GM18858 (cell line): ENCODE measurements around the gene MICAL3.

Experiments
- ATAC-seq: cut with Tn5 transposase; IDR thresholded peaks from one replicate; pipeline ENCODE4 v1.9.1; 2021; ENCODE audit not compliant: unreplicated experiment

Gene MICAL3

DNA sequence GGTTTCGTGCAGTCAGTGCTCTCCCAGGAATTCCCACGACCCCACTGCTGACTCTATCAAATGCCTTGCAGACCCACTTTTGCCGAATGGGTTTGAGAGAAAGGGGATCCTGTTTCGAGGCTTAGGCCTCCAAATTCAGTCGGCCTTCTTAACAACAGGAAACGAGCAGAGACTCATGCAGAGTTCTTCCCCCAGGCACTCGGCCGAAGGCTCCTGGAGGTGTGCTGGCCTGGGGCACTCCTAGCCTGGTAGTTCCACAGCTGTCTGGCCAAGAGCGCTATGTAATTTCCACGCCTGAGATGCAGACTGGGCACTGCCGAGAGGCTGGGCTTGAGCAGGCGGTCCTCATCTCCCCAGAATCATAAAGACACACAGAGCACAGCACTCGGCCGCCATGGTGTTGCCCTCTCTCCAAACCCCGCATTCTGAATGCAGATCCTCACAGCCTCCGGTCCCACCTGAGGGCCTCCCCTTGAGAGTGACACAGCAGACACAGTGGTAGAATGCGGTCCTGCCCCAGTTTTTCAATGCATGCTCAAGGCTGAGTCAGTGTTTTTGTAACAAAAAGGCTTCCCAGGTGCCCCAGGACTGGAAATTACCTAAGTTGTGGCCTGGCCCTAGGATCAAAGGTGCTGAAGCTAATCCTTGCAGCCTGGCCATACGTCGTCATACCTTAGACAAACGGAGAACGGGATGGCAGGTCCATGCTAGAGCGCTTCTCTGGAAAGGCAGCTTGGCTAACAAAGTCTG, 219.9 kb downstream of the MICAL3 start:
- ATAC-seq, result no peak

DNA sequence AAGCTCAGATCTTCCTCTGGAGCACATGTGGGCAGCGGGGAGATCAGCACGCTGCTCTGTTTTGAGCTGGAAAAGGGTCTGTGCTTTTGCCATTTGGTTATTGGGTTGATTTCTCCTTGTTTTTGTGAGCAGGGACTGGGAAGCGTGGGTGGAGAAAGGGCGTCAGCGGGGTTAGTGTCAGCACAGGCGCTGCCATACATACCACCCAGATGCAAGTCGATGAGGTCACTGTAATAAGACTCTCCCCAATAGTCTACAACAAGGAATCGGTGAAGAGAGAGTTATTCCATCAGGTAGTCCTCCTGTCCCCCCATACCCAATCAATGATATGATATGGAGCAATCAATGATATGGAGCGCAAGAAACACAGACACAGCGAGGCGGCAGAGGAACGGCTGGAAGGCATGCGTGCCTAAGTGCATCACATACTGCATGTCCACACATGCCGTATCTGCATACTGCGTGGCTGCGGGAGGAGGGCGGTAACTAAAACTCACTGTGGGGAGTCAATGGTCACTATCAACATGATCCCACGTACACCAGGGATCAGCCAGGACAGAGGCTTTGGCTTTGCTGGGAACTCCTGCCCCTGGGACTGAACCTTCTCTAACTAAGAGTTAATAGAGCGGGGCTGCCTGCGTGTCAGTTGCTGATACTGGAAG, 220.6 kb downstream of the MICAL3 start:
- no peak for ATAC-seq

DNA sequence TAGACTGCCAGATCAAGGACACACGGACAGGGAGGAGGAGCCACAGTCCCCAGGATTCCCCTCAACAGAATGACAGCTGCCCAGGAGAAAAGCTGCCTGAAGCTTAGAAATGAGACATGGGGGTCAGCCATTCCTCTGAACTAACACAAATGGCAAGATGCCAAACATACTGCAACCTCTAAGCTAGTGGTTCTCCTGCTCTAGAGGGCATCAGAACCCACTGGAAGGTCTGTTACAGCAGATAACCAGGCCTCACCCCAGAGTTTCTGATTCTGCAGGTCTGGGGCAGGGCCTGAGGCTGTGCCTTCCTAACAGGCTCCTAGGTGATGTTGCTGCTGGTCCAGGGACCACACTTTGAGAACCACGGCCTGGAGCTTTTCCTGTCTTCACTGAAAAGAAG, 221.5 kb downstream of the MICAL3 start:
- no peak for ATAC-seq

DNA sequence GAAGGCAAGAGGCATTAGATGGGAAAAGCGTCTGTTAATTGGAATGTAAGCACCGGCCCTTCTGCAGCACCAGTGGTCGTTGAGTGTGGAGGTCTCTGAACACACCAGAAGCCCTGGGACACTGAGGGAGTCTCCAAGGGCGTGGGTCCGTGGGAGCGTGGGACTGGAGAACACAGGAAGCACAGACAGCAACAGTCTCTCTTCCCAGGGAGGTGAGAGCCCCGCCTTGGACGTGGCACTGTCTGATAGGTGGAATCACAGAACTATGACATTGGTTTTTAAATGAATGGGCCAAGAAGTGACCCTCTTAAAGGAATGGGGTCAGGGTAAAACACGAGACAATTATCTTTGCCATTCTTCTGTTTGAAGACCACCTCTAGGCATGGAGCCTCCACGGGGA, 221.9 kb downstream of the MICAL3 start:
- ATAC-seq, result no peak

DNA sequence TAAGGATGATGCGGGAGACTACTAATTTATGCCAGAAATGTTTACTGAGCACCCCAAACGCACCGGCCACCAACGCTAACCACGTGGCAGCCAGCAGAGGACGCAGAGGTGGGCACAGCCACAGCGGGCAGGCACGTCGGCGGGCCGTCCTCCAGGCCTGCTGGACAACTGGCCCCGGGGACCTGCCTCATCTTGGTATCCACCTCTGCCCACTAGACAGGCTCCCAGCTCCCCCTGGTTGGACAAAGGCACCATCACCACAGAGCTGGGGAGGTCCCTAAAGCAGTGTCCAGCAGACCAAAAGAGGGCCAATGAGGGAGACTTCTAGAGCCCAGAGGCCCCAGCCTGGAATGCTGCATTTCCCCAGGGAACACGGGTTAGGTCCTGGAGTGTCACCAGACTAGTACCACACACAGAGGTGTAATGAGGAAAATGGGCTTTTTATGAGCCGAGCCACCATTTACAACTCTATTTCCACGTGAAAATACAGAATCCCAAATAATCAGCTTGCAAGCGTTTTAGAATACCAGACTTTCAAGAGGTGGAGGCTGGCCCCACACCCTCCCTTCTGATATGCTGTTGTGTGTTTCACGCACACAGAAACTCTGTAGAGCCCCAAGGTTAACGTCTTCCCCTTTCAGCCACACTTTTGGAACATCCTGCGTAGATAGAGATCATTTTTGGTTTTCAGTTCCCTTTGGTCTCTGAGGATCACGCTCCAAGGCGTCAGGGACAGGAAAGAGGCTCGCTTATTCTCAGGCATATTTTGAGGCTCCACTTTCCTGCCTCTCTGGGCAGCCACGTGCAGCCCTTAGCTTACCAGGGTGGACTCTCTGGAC, 226.4 kb downstream of the MICAL3 start:
- ATAC-seq, result peak; percentile 51

DNA sequence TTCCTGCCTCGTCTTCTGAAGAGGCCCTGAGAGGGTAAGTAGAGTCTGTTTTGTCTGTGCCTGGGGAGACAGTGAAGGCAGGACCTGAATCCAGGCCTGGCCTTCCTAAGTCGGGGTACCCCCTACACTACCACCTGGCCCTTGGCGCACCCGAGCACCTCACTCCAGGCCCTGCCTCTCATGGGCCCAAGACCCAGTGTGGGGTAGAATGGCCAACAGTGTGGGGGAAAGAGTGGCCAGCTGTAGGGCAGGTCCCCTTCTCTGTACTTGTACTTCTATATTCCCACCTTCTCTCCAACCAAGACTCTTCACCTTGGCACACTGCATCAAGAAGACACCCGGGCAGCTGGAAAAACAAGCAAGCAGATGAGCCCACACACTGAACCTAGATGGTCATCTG, 227.7 kb downstream of the MICAL3 start:
- no peak for ATAC-seq

DNA sequence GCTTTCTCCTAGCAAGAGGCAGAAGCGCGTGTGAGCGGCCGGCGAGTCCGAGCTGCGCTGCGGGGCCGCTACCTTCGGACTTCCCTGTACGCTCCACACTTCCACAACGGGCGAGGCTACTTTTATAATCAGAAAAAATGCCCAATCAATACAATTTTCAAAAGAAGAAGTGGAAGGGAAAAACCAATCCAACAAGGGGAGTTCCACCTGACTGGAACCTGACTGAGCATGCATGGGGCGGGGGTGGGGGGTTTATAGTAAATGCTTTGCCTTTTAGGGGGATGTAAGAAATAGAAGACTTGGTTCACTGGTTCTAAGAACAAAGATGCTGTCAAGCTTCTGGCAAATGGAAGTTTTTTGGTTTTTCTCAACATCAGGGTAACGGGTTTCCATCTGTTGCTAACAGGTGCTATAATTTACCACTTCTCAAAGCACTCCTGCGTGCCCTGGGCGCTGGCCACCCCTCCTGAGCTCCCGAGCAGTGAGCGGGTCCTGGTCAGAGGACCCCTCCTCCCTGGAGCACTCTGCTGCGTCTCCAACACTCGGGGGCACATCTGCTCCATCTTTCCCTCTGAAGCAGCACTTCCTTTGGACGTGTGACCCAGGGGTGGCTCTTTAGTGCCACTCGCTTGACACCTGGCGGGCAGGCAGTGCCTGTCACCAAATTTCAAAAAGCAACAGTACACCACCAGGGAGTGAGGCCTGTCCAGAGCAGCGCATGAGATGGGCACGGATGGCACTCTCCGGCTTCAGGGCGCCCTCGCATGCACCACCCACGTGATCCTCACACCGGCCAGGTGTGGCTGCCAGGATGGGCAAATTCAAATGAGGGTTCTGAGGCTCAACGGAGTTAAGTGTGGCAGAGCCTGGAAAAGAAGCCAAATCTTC, 228.5 kb downstream of the MICAL3 start:
- ATAC-seq, result no peak

DNA sequence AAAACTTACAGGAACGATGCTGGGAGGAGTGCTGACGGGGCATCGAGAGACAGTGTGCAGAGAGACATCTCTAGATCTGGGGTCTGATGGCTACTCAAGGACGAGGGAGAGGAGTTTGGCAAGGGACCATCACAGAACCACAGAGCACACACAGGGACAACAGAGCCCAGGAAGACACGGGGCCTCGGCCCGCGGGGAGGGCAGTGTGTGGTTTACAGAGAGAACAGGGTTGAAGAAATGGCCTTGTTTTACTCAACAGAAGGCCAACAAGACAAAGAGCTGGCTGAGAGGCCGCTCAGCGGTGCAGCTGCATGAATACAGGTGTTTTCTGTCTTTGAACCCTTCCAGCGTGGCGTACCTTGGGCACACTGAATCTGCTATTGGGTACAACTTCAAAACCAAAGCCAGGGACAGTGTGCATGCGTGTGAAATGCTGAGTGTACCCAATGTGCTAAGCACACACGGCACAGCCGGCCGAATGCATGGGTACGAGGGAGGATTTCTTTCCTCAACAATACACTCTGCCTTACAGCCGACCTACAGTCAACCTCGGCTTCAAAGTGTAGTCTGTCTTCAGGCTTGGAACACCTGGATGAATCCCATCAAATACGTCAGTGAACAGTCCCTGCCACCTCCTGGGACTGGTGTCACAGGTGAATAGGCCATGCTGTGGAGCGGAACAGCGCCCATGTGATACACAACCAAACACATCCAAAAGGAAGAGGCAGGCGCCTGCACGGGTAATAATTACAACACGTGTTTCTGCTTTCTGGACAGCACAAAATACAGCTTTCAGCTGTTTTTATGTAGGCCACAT, 229.4 kb downstream of the MICAL3 start:
- no peak for ATAC-seq

DNA sequence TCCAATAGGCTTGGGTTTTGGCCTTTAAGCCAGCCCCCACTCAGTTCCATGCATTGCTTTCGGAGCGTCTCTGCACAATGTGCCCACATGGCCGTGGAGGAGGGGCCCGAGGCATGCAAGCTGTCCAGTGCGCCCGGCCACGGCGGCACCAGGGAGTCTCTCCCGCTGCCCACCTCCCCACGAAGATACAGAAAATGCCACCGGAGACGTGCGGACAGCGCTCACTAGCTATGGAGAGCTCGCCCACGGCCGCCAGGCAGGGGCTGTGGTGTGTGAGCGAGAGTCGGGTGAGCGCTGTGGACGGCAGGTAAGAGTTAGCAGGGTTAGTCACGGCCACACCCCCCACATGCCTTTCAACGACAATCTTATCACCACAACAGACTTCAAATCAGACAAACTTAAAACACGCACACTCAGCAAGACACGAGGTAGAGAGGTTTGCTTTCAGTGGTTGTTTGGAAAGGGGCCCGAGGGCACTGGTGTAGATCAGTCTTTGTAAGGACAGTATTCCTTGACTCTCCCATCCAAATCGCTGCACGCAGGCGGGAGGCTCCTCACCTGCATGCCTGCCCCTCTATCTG, 231.4 kb downstream of the MICAL3 start:
- ATAC-seq, result no peak

DNA sequence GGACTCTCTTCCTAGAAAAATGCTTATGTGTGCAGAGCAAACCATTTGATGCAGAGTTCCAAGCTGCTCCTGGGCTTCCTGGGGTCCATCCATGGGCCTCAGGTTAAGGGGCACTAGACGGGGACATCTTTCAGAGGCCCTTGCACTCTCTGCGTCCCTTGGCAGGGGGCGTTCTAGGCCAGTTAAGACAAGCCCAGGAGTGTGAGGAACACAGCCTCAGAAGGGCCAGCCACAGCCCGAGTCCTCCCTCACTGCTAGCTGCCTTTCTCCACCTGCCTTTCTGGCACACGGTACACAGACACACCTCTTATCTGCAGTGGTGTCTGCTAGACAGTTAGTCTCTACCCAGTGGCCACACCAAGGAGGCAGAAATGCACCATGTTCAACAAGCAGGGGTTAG, 232.1 kb downstream of the MICAL3 start:
- ATAC-seq, result no peak

DNA sequence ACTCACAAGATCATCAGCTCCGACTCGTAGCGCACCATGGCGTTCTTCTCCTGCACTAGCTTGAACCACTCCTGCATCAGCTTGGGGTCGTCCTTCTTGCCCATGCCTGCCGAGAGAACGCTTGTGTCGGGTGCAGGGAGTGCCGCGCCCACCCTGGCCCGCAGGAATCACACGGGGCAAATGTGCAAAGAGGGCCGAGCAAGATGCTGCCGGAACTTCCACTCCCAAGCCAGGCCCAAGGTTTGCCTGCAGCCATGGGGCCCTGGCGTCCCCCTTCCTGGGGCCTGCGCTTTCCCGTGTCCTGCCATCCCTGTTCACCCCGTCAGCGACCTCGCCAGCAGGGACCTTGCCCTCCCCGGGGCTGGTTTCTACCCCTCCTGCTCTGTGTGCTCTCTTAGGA, 233.2 kb downstream of the MICAL3 start:
- ATAC-seq, result no peak

DNA sequence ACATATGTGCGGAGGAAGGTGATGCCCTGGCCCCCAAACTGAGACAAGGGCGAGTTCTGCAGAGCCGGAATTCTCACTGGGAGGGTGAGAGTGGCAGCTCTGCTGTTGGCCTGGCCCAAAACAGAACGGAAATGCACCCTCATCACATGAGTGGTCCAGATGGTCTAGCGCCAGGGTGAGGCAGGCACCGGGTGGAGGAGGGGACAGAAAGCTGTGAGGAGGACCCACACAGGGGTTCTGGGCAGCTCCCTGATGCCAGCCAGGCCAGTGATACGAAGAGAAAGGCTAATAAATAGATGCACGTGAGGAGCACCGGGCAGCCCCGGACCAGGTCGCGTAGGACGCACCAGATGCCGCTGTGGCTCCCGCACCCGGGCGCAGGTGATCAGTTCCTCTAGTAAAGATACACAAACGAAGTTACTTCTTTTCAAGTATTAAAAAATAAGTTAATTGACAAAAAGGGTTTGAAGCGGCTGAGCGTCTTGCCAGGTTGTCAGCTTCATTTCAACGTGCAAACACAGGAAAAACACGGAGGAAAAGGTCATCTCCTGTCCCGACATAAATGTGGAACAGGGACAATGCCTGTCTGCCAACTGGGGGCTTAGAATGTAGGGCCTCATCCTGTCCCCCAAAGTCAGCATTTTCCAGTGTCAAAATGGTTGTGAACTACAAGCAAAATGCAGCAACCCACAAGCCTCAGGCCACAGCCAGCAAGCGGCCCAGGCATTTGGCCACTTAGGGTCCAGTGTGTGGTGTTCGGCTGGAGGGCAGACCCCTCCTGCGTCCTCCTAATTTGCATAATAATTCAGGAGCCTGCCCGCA, 234.8 kb downstream of the MICAL3 start:
- ATAC-seq, result no peak

DNA sequence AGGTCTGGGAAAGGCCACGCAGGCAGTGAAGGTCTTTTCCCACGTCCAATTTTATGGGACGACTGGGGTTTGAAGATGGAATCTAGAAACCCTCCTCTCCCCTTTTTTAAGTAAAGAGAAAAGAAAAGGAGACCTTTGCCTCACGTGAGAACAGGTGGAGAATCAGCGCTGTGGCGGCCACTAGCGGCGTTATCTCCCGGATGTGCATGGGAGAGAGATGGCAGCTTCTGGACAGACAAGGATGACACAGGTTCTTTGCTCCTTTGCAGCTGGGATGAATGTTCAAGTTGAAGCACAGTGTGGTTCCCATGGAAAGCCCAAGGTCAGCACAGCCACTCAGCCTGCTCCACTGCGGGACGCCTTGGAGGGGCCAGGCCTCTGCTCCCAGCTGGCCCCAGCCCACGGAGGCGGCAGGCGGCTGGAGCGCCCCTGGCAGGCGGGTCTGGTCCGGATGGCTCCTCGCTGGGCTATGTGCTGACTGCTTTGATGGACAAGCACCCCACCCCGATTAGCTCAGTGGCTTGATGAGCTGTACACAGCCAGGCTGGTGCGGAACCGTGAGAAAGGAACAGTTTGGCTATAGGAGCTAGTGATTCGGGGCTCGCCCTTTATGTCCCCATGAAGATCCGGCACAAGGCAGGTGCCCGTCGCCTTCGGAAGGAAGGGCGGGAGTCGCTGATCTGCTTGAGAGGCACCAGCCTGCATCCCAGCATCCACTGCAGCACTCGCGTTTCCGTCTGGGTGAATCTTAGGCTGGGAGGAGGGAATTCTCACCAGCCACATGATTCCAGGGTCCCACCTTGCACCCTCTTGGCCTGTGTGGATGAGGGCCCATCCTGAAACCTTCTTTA, 235.6 kb downstream of the MICAL3 start:
- no peak for ATAC-seq

DNA sequence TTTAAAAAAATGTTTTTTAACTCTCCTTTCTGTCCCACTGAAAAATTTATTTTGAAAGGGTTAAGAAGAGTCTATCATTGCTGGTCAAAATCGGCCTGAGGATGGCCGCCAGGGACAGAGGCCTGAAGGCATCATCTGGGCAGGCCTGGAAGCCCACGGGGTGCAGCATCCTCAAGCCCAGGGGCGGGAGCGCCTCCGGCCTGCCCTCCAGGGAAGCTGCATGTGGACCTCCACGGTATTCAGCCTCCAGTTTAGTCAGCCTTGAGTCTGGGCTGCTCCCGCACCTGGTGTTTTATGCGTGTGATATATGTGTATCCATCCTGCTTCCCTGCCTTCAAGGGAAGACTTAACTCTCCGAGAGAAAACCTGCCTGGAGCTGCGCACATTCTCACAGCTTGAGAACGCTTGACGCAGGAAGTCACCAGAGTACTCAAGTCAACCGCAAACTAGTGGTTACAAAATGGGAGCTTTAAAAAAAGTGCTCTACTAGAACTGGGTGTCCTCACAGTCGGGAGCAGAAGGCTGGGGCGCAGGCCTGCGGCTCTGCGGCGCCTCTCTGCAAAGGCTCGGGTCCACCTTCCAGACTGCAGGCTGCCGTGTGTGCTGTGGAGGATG, 236.5 kb downstream of the MICAL3 start:
- ATAC-seq, result no peak

DNA sequence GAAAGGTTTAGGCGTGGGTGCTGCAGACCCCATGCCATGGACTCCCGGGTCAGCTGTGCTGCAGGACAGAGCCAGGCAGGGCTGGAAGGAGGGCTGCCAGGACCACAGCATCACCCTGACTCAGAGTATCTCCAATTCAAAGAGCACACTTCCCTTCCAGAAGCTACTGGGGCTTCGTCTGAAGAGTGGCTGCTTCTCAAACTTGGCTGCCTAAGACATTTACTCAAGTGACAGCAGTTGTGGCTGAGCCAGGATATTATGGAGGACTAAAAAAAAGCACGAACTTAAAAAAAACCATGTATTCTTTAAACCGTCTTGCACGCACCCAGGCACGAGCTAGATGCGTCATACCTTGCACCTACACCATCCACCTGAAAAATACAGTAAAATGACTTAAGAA, 237.1 kb downstream of the MICAL3 start:
- ATAC-seq, result no peak

DNA sequence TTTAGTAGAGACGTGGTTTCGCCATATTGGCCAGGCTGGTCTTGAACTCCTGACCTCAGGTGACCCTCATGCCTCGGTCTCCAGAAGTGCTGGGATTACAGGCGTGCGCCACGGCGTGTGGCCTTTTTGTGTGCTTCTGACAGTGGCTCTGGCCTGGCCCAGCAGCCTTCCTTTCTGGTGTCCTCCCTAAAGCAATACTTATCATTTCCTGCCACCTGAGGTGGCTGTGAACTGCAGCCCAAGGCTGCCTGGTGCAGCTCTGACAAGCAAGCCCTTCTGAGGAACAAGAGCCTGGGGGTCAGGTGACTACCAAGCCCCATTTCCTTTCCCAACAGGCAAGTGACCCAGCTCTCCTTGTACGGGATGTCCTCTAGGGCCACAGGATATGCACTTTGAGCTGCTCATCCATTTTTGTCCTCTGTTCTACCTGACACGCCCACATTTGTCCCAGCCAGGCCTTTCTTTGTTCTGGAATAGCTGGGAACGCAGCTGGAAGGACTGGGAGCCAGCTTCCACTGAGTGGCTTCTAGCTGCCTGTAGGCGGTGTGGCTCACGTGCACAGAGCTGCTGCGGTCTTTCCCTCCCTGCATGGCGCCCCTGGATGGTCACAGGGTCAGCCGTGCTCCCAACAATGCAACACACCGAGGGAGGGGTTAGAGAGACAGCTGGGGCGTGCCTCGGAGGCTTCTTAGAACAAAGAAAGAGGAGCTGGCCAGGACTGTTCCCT, 237.8 kb downstream of the MICAL3 start:
- ATAC-seq, result no peak
